ENCODE measurements around the gene CACNA2D2.

DNA sequence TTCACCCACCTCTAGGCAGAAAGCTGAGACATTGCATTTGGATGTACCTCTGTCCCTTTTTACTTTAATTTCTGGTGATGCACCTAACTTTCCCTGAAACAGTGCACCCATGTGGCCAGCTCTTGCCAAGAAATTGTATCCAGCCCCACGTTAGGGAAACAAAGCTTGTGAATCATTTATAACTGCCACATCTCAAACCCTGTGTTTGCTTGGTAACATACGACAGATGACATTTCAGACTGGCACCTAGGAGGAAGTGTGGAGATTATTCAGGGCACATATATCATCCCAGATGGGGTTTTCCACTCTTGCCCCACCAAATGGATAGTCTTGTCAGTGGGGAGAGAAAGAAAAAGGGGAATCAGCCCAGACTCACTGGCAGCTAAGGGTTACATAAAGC, 150.7 kb downstream of the CACNA2D2 start:
- TF ChIP-seq, protein P1, sequence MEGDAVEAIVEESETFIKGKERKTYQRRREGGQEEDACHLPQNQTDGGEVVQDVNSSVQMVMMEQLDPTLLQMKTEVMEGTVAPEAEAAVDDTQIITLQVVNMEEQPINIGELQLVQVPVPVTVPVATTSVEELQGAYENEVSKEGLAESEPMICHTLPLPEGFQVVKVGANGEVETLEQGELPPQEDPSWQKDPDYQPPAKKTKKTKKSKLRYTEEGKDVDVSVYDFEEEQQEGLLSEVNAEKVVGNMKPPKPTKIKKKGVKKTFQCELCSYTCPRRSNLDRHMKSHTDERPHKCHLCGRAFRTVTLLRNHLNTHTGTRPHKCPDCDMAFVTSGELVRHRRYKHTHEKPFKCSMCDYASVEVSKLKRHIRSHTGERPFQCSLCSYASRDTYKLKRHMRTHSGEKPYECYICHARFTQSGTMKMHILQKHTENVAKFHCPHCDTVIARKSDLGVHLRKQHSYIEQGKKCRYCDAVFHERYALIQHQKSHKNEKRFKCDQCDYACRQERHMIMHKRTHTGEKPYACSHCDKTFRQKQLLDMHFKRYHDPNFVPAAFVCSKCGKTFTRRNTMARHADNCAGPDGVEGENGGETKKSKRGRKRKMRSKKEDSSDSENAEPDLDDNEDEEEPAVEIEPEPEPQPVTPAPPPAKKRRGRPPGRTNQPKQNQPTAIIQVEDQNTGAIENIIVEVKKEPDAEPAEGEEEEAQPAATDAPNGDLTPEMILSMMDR (IDR thresholded peaks at IDR 0.05): no peak
- TF ChIP-seq POLR2A (IDR thresholded peaks at IDR 0.05) (no peak), POLR2AphosphoS5 (IDR thresholded peaks at IDR 0.05) (no peak)

All from prostate gland (tissue), 2 donors.